H1 (cell line): ENCODE measurements around the gene HHIP. TPM values are rescaled to one million over a fixed set of nuclear protein-coding genes. Genes with fewer than 3 reads are reported as not detected.

Experiments used
- JUN ChIP-seq: IDR thresholded peaks from 2 replicates; pipeline ENCODE4 v1.6.1; 2011; ENCODE audit warnings: low read depth, mild to moderate bottlenecking, improper control_type of control experiment, low read length
- JUND ChIP-seq: IDR thresholded peaks from 2 replicates; pipeline ENCODE4 v1.6.1; 2011; ENCODE audit warnings: mild to moderate bottlenecking, improper control_type of control experiment, low read length
- KDM5A ChIP-seq: fragments of 200-600 bp; IDR thresholded peaks from 2 replicates; pipeline ENCODE4 v1.7.1; 2012; ENCODE audit warnings: mild to moderate bottlenecking, low read length, inconsistent platforms, mixed read lengths
- SIRT6 ChIP-seq: IDR thresholded peaks from one replicate; pipeline ENCODE4 v1.7.1; 2012; ENCODE audit warnings: low read length, inconsistent platforms
- polyA plus RNA-seq, 7 experiments: library from polyadenylated mRNA; depleted of rRNA in 3 of 7; stranded (reverse) in 5 of 7; unstranded in 2 of 7; fragments of >200 nt in 5 of 7; fragments of 200-250 nt in 2 of 7; gene quantifications; 1 replicate in 5 of 7; 2 replicates in 1 of 7; 4 replicates in 1 of 7; pipeline versions ENCODE4 v1.2.1 to v1.2.3, GENCODE V29; 2011 to 2013; ENCODE audit warnings: missing spikeins in 2 of 7, mixed read lengths in 2 of 7
- total RNA-seq: library from RNA; stranded (reverse); fragmentation: NEBNext Ultra II Directional; extraction: Animal tissue kit (Norgen Biotek cat#: 25700); gene quantifications from 2 replicates; pipeline ENCODE4 v1.2.1, GENCODE V29; 2021

Gene HHIP
- total and polyA plus RNA-seq, 2 of the 8 experiments (the other 6 are each of a cell fraction or from before 2014, with no cell fraction given): 0.05 to 1.3 TPM

DNA sequence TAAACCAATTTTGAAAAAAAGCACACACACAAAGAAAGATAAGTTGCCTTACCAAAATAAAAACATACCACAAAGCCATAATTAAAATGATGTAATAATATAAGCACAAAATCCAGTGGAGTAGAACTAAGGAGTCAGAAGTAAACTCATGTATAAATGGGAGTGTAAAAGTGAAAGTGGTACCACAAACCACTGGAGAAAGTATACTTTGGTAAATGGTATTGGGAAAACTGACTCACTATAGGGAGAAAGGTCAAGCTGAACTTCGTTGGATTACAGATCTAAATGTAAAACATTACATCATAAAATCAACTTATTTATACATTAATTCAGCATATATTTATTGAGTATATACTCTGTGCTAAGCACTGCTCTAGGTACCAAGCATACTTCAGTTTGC, 46.3 kb upstream of the HHIP start (continued):
- TF ChIP-seq JUND: no peak
- no peak for TF ChIP-seq JUN
- no peak for TF ChIP-seq SIRT6
- TF ChIP-seq KDM5A: no peak
